H1 (cell line): ENCODE data around the gene ANKRD12. TPM values are rescaled to one million over a fixed set of nuclear protein-coding genes. Genes with fewer than 3 reads are reported as not detected.

Source experiments
- E2F6 ChIP-seq: IDR thresholded peaks from 2 replicates; pipeline ENCODE4 v1.6.1; 2012; ENCODE audit warnings: inconsistent platforms
- SRF ChIP-seq: IDR thresholded peaks from 2 replicates; pipeline ENCODE4 v1.6.1; 2011; ENCODE audit warnings: mild to moderate bottlenecking, low read depth, low read length, moderate library complexity
- ZNF274 ChIP-seq: IDR thresholded peaks from 2 replicates; pipeline ENCODE4 v1.7.0; 2012; ENCODE audit warnings: low read length, borderline replicate concordance; ENCODE audit errors: extremely low read depth
- polyA plus RNA-seq, 7 experiments: library from polyadenylated mRNA; depleted of rRNA in 3 of 7; stranded (reverse) in 5 of 7; unstranded in 2 of 7; fragments of >200 nt in 5 of 7; fragments of 200-250 nt in 2 of 7; gene quantifications; 1 replicate in 5 of 7; 2 replicates in 1 of 7; 4 replicates in 1 of 7; pipeline versions ENCODE4 v1.2.1 to v1.2.3, GENCODE V29; 2011 to 2013; ENCODE audit warnings: missing spikeins in 2 of 7, mixed read lengths in 2 of 7
- total RNA-seq: library from RNA; stranded (reverse); fragmentation: NEBNext Ultra II Directional; extraction: Animal tissue kit (Norgen Biotek cat#: 25700); gene quantifications from 2 replicates; pipeline ENCODE4 v1.2.1, GENCODE V29; 2021

The ANKRD12 gene
- total and polyA plus RNA-seq, 2 of the 8 experiments (the other 6 are each of a cell fraction or from before 2014, with no cell fraction given) = 2.6 to 37.9 TPM

- no peak for TF ChIP-seq SRF
- no peak for TF ChIP-seq ZNF274
- TF ChIP-seq E2F6 = no peak
These were observed 182.8 kb downstream of the ANKRD12 start (continued) for GRCh38 chr18:9319333-9319732.
